NCI-H146 treated with DMSO at 0.1 percent for 48 hours (cell line): Measurements from ENCODE around the gene CDH3.

Source experiments
- DNase-seq: peaks from one replicate; lab custom pipeline; 2025; ENCODE audit not compliant: unreplicated experiment; lab: John Stamatoyannopoulos, UW

The CDH3 gene

DNA sequence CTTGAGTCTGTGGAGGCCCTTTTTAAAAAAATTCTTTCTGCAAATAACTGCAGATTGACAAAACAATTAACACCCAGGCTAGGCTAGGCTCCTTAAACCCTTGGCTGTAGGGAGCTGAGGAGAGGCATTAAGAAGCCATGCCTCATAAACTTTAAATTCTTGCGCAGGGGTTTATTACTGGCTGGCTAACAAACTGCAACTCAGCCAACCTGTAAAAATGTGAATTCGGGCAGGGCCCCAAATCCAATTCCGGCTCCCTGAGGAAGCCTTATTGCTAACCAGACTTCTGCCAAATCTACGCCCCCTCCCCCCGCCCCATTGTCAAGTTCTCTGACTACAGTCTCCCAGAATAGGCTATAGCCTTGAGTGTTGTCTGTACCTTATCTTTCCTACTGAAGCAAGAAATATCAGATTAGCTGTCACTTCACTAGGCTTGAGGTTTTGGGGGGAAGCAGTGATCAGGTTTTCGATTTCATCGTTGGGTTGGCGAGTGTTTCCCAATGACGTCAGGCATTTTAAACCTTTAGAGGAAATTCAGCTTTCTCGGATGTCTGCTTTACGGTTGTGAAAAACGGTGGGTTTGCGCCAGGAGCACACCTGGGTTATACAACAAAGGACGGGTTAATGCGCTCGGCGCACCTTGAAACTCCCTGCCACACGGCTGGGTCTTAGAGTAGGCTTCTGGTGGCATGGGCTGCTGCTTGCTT lies 2.0 kb downstream of the CDH3 start:
- no peak for DNase-seq

DNA sequence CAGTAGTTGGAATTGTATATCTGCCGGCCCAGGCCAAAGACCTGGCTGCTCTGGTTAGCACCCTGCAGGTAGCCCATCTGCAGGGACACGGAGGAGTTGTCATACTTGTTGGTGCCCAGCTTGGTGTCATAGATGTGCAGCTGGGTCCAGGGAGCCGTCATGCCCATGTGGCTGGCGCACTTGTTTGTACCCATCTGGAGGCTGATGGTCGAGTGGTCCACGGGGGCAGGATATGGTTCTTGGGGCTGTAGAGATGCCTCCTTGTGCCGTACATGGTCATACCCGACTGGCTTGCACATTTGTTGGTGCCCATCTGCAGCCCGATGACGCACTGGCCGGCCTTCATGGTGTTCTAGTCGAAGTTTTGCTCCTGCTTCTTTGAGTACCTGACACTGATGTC lies 6.0 kb downstream of the CDH3 start:
- DNase-seq: no peak

DNA sequence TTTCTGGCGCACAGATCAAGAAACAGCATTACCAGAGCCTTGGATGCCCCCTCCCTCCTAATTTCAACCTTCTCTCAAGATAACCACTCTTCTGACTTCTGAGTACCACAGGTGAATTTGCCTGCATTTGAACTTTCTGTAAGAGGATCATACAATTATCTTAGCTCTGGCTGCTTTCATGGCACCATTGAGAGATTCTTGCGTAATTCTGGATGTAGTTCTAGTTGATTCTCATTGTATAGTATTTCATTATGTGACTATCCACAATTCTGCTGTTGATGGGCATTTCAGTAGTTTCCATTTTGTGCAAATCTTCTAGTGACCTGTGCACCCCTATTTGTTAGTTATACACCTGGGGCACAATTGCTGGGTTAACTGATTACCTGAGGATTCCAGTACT lies 7.5 kb downstream of the CDH3 start:
- no peak for DNase-seq

DNA sequence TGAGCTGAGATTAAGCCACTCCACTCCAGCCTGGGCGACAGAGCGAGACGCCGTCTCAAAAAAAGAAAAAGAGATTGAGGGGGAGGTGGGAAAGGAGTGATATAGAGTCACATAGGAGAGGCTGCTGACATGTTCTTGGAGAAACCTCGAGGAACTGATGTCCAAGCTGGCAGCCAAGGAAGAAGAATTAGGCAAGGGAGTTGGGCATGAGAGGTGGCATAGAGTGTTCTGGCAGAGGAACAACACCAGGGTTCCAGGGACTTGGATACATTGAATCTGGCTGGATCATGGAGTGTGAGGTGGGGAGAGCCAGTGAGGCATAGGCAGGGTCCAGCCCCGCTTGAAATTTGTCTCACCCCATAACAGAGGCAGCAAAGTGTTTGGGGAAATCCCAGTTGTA lies 10.7 kb downstream of the CDH3 start:
- DNase-seq: no peak

DNA sequence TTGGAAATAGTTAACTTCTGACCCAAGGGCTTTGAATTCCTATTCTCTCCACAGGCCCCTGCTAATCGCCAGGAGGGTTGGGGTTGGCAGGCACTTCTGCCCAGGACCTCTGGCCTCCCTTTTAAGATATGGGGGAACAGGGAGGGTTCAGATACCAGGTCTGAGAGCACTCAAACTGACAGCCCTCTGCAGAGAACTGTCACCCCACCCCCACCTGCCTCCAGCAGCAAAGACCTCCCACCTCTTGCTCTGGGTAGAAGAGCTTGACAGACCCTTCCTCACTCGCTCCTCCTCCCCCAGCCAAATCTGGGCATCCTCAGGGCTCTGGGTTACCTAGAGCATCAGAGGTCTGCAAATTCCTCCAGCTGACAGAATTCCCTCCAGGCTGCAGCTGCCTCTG lies 11.6 kb downstream of the CDH3 start:
- DNase-seq: no peak

DNA sequence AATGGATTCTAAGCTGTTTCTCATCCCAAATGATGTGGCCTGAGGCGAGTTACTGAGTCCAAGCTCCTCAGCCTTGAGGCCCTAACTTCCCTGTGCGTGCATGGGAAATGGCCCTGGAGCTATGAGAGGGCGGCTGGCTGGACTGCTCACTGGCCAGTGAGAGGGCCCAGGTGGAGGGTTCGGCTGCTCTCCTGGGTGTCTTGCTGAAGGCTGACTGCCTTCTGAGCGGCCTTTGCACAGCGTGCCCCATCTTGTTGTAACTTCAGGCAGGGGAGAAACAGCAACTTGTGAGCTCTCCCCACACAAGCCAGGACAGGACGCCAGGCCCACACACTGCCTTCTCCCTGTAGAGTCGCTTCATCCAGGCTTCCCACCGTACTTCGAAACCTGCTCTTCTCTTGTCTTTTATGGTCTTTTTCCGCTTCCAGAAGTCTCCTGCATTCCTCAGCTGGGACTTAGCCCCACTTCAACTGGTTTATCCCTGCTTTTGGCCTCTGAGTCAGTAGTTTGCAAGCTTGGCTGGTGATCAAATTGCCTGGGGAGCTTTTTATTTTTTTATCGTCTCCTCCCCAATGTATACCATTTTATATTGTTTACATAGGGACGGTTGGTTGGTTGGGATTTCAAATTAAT lies 13.3 kb downstream of the CDH3 start:
- DNase-seq: no peak

DNA sequence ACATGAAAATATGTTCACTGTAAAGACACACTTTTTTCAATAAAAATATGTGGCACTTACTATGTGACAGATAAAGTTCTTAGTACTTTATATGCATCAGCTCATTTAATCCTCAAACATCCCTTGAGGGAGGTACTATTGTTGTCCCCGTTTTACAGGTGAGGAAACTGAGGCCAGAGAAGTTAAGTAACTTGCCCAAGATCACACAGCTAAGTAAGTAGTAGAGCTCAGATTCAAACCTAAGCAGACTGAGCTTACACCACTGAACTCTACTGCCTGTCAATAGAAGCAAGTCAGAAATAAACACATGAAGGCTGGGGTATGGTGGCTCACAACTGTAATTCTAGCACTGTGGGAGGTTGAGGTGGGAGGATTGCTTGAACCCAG lies 13.9 kb downstream of the CDH3 start:
- no peak for DNase-seq

DNA sequence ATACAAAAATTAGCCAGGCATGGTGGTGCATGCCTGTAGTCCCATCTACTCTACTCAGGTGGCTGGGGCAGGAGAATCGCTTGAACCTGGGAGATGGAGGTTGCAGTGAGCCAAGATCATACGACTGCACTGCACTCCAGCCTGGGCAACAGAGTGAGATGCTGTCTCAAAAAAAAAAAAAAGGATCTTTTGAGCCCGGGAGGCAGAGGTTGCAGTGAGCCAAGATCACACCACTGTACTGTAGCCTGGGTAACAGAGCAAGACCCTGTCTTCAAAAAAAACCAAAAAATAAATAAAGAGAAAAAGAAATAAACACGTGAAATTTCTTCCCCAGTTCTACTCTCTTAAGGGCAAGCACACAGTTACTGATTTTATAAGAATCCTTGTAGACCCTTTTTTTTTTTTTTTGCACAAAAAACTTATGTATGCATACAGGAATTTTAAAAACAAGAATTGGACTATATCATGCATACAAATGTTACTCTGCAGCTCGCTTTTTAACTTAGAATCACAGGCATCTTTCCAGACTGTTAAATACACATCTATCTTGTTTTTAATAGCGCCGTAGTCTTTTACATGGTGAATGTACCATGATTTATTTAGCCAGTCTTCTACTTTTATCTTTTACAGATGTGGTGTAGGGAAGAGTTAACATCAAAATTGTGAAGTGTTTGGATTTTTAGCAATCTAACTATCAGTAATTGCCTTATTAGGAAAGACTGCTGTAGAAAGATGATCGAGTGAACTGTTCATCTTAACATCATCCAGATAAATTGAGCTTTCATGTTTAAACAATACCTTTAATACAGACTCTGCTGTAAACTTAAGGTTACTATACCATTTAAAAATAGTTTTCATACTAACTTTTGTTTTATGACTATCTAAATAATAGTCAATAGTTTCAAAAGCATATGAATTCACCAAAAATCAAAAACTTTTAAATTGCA lies 14.6 kb downstream of the CDH3 start:
- no peak for DNase-seq

DNA sequence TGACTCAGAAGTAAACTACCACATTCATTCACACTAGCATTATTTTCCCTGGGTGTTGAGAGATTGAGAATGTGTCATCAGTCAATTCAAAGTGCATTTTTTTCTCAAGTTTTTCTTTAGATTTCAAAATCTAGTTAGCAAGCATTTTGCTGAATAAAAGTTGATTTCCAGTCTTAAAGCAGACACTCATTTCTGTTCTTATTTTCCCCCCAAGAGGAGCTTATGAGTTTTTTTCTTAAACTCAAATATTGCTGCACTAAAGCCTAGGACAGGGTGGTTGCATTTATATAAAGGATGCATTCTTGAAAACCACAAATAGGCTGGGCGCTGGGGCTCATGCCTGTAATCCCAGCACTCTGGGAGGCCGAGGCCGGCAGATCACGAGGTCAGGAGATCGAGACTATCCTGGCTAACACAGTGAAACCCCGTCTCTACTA lies 15.3 kb downstream of the CDH3 start:
- no peak for DNase-seq

DNA sequence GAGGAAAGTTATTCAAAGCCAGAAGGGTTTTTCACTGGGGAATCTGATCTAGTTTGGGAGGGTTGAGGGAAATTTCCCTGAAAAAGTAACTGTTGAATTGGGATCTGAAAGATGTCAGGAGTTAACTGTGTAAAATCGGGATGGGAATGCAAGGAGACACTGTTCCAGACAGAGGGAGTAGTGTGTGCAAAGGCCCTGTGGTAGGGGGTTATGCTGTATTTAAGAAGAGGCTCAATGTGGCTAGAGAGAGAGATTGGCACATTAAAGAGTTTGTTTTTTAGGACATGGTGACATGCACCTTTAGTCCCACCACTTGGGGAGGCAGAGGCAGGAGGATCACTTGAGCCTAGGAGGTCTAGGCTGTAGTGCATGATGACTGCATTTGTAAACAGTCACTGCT lies 16.9 kb downstream of the CDH3 start:
- DNase-seq: no peak

DNA sequence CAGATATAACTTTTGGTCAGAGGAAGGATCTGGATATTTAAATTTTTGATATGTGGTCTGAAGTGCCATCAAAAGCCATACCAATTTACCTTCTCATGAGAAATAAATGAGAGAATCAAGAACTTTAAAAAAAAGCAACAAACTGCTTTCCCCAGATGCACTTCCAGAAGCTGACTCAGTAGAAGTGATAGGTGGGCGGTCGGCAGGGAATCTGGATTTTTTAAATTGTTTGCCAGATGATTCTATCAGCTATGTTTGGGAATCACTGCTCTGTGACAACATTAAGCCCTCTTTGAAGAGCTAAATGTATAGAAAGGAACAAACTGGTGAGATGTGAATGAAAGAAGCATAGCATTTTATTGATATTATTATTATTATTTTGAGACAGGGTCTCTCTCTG lies 19.2 kb downstream of the CDH3 start:
- DNase-seq: no peak

DNA sequence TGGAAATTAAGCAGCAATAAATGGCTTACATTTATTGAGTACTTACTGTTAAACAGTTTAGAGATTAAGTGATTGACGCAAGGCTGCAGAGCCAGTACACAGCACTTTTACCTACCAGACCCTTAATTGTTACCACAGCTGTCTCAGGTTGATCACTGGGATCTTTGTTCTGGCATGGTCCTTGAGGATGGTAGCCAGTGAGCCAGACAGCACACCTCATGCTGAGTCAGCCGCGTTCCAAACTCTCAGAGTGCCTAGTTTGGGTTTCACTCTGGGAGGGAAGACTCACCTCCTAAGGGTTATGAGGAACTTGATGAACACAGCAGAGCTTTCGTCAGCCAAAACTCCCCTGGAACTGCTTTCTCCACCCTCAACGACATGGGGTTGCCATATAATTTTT lies 20.4 kb downstream of the CDH3 start:
- no peak for DNase-seq

DNA sequence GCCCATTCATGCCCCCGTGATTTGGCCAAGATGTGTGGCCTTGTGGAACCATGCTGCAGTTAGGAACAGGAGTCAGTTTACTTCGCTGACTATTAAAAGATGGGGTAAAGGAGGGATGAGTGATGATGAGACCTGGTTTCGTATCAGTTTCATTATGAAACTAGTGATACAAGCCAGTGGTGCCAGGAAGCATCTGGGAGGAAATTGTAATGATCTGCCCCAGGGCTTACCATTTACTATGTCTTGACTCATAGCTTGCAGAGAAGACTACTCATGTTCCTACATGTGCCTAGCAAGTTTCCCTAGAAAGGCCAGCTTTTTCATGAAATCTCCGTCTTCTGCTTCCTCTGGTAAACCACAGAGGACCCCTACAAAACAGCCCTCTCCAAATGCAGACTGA lies 23.2 kb downstream of the CDH3 start:
- no peak for DNase-seq

DNA sequence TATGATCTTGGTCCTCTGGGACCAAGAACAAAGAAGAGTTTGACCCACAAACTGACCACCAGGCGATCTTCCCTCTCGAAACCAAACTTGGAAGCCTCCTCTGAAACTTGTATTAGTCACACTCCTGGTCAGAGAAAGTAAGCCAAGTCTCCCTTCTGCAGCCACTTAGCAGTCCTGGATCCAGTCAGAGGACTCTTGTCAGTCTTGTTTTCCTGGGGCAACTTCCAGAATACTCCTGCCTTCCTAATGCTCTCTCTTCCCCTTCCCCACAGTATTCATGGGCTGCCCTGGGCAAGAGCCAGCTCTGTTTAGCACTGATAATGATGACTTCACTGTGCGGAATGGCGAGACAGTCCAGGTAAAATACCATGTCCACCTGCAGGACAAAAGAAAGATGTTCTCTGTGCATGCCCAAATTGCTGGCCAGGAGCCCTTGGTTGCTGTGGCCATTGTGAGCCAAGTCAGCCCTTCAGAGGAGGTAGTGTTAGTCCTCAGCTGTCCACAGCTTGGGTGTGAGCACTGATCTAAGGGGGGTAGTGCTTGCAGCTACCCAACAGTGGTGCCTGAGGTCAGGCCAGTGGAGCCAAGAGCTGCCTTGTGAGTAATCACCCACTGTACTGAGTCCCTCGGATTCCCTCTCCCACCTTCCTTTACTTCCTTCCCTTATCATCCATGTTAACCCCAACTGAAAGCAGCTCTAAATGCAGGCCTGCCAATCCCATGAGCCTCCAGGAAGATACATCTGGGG lies 31.2 kb downstream of the CDH3 start:
- no peak for DNase-seq

DNA sequence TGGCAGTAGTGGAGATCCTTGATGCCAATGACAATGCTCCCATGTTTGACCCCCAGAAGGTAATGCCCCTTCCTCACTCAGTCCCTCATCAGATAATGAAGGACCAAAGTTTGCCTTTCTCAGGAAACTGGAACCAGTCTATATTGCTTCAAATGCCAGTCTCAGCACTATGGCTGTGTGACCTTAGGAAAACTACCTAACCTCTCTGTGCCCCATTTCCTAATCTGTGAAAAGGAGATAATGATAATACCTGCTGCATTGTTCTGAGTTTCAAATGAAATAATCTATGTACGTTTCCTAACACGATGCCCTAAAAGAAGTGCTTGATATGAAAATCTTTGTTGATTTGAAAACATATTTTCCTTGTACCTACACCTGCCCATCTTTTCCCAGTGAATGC lies 35.9 kb downstream of the CDH3 start:
- no peak for DNase-seq

DNA sequence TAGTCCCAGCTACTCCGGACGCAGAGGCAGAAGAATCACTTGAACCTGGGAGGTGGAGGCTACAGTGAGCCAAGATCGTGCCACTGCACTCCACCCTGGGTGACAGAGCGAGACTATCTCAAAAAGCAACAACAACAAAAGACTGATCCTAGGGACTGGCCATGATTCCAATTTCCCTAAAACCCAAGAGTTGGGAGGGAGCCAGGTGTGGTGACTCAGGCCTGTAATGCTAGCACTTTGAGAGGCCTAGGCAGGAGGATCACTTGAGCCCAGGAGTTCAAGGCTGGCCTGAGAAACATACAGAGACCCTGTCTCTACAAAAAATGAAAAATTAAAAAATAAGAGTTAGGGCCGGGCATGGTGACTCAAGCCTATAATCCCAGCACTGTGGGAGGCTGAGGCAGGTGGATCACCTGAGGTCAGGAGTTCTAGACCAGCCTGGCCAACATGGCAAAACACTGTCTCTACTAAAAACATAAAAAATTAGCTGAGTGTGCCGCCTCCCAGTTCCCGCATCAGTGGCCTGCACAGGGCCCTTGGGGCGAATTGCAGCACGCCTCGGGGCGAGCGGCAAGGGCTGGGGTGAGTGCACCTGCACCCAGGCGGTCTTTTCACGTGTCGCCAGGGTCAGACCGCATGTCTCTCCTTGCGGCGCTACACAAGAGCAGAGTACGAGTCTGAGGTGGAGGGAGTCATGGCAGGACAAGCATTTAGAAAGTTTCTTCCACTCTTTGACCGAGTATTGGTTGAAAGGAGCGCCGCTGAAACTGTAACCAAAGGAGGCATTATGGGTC lies 40.8 kb downstream of the CDH3 start:
- DNase-seq: no peak

DNA sequence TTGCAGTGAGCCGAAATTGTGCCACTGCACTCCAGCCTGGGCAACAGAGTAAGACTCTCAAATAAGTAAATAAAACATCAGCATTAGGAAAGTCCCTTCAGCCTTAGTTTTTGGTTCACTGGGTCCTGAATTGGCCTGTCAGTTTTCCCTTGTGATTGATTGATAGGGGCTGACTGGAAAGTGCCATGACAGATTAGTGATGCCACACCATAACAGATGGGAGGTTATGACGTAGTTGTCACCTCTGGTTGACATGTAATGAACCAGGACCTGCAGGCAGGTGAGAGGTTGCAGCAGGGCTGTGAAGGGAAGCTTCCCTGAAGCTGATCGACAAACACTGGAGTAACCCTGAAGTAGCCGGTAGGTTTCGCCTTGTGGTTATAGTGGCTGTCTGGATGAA lies 41.8 kb downstream of the CDH3 start:
- DNase-seq: no peak

DNA sequence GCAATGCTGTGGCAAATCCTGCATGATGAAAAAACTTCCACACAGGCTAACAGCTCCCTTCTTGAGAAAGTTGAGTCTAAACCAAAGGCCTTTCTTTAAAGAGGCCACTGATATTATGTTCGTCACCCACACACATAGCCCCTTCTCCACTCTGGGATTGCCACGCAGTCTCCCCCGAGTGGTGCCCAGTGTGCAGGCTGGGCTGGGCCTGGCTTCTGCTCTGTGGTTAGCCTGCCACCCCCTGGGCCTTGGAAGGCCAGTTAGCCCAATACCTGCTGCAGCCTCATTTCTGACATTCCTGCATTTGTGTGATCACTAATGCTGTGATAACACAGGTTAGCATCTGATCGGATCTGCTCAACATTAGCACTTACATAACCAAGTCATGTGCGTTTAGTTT lies 44.8 kb downstream of the CDH3 start:
- DNase-seq: no peak

DNA sequence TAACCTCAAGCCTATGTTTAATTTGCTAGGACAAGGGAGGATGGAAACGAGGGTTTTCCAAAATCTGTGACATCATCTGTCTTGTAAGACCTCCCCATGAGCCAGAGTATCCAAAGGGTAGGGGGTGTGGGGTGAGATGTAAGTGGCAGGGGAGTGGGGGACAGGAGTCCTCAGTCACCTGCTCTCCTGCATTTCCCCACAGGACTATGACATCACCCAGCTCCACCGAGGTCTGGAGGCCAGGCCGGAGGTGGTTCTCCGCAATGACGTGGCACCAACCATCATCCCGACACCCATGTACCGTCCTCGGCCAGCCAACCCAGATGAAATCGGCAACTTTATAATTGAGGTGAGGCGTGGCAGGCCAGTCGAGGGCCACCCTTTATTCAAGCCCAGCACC lies 50.5 kb downstream of the CDH3 start:
- no peak for DNase-seq

DNA sequence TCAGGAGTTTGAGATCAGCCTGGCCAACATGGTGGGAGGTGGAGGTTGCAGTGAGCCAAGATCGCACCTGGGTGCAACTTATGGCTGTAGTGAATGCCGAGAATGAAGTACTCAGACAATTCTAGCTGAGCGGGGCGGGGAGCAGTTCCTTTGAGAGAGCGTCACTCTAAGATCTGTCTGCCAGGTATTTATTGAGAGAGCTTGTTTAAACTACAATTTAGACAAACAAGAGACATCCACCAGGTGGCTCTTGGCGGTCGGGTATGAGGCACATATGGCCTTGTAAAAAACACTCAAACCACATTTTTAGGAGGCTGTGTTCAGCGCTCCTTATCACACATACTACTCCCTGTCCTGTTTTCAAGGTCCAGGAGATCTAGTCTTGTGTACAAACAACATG lies 51.4 kb downstream of the CDH3 start:
- DNase-seq: no peak

DNA sequence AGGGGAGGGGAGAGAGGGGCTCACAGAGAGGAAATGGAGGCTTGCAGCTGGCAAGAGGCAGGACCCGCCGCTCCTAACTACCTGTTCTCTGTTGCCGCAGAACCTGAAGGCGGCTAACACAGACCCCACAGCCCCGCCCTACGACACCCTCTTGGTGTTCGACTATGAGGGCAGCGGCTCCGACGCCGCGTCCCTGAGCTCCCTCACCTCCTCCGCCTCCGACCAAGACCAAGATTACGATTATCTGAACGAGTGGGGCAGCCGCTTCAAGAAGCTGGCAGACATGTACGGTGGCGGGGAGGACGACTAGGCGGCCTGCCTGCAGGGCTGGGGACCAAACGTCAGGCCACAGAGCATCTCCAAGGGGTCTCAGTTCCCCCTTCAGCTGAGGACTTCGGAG lies 53.0 kb downstream of the CDH3 start:
- DNase-seq: no peak
